GM15510 (cell line): ENCODE results near the gene MORC2.

ENCODE experiments used
- POLR2A ChIP-seq: IDR thresholded peaks from 3 replicates; pipeline ENCODE4 v1.6.1; 2011; ENCODE audit warnings: borderline replicate concordance; ENCODE audit not compliant: insufficient read length; ENCODE audit errors: extremely low read depth

MORC2 gene

GRCh38 chr22:30889268-30889995 is 79.1 kb downstream of the MORC2 start:
- no peak for TF ChIP-seq POLR2A

GRCh38 chr22:30887861-30888260 is 80.7 kb downstream of the MORC2 start:
- no peak for TF ChIP-seq POLR2A

- TF ChIP-seq POLR2A: no peak
These were observed 81.1 kb downstream of the MORC2 start for GRCh38 chr22:30887453-30887852.

- TF ChIP-seq POLR2A: no peak
These were observed 83.0 kb downstream of the MORC2 start for GRCh38 chr22:30885591-30885990.

- no peak for TF ChIP-seq POLR2A
These were observed 83.6 kb downstream of the MORC2 start for GRCh38 chr22:30885001-30885366.

GRCh38 chr22:30884211-30885000 is 84.2 kb downstream of the MORC2 start:
- no peak for TF ChIP-seq POLR2A

- TF ChIP-seq POLR2A: no peak
These were observed 84.9 kb downstream of the MORC2 start for GRCh38 chr22:30883586-30884145.

GRCh38 chr22:30882974-30883533 is 85.5 kb downstream of the MORC2 start:
- TF ChIP-seq POLR2A: no peak

GRCh38 chr22:30882184-30882717 is 86.3 kb downstream of the MORC2 start:
- no peak for TF ChIP-seq POLR2A

- TF ChIP-seq POLR2A: no peak
These were observed 87.0 kb downstream of the MORC2 start for GRCh38 chr22:30881361-30882183.

- no peak for TF ChIP-seq POLR2A
These were observed 87.7 kb downstream of the MORC2 start for GRCh38 chr22:30880847-30881246.

GRCh38 chr22:30880181-30880601 is 88.4 kb downstream of the MORC2 start:
- TF ChIP-seq POLR2A: no peak

GRCh38 chr22:30879415-30879797 is 89.2 kb downstream of the MORC2 start:
- TF ChIP-seq POLR2A: no peak
